HepG2 (cell line): Measurements from ENCODE around the gene TP53. TPM values are rescaled to one million over a fixed set of nuclear protein-coding genes. Genes with fewer than 3 reads are reported as not detected.

ENCODE experiments used
- AHR ChIP-seq: IDR thresholded peaks from 2 replicates; pipeline ENCODE4 v1.6.1; 2018; ENCODE audit warnings: missing genetic modification reagents, missing compliant biosample characterization
- BHLHE40 ChIP-seq: IDR thresholded peaks from 2 replicates; pipeline ENCODE4 v1.6.1; 2011; ENCODE audit warnings: low read length, improper control_type of control experiment
- CHD2 ChIP-seq: IDR thresholded peaks from 2 replicates; pipeline ENCODE4 v1.6.1; 2011; ENCODE audit warnings: low read depth, low read length, improper control_type of control experiment
- DMAP1 ChIP-seq: IDR thresholded peaks from 2 replicates; pipeline ENCODE4 v1.6.1; 2016
- HCFC1 ChIP-seq: fragments of 150-350 bp; IDR thresholded peaks from 2 replicates; pipeline ENCODE4 v1.6.1; 2014; ENCODE audit warnings: low read depth, low read length
- IRF2 ChIP-seq: IDR thresholded peaks from 2 replicates; pipeline ENCODE4 v1.6.1; 2018; ENCODE audit warnings: missing genetic modification reagents, missing compliant biosample characterization
- KAT8 ChIP-seq: IDR thresholded peaks from 2 replicates; pipeline ENCODE4 v1.6.1; 2016; ENCODE audit warnings: missing genetic modification reagents, missing compliant biosample characterization
- KDM2A ChIP-seq: sonication (generic); formaldehyde crosslinking; IDR thresholded peaks from 2 replicates; pipeline ENCODE4 v1.4.0; 2020; ENCODE audit warnings: low read depth, missing genetic modification reagents, borderline replicate concordance
- NFRKB ChIP-seq: fragments of 450-650 bp; IDR thresholded peaks from 2 replicates; pipeline ENCODE4 v1.6.1; 2017
- POLR2AphosphoS5 ChIP-seq: IDR thresholded peaks from 2 replicates; pipeline ENCODE4 v1.6.1; 2012; ENCODE audit warnings: low read depth, low read length
- SP1 ChIP-seq, 2 experiments: fragments of 450-650 bp in 1 of 2; sonication (generic) in 1 of 2; formaldehyde crosslinking in 1 of 2; IDR thresholded peaks; 2 replicates each; pipeline versions ENCODE4 v1.4.0 to v1.6.1; 2016 to 2020; ENCODE audit warnings: missing genetic modification reagents in 1 of 2
- ZBTB42 ChIP-seq: sonication (generic); formaldehyde crosslinking; IDR thresholded peaks from 2 replicates; pipeline ENCODE4 v1.5.0; 2020; ENCODE audit warnings: mild to moderate bottlenecking, missing genetic modification reagents
- ZC3H13 ChIP-seq: sonication (generic); formaldehyde crosslinking; IDR thresholded peaks from 2 replicates; pipeline ENCODE4 v1.8.1; 2023; ENCODE audit warnings: mild to moderate bottlenecking, missing genetic modification reagents, moderate library complexity
- ZNF160 ChIP-seq: sonication (generic); formaldehyde crosslinking; IDR thresholded peaks from 2 replicates; pipeline ENCODE4 v1.8.0; 2022; ENCODE audit warnings: mild to moderate bottlenecking, inconsistent platforms, missing genetic modification reagents
- ZNF589 ChIP-seq: sonication (generic); formaldehyde crosslinking; conservative IDR thresholded peaks from 2 replicates; pipeline ENCODE4 v1.8.0; 2022; ENCODE audit warnings: mild to moderate bottlenecking, moderate library complexity, missing genetic modification reagents
- polyA plus RNA-seq, 8 experiments: library from polyadenylated mRNA; depleted of rRNA in 3 of 8; stranded (reverse) in 7 of 8; unstranded in 1 of 8; fragments of >200 nt; fragmentation: Illumina TruSeq in 4 of 8; extraction: Trizol in 4 of 8; gene quantifications; 2 replicates each; pipeline versions ENCODE4 v1.2.1 to v1.2.3, GENCODE V29; 2011 to 2016; ENCODE audit warnings: low read depth in 4 of 8, missing spikeins in 1 of 8, mixed read lengths in 1 of 8; ENCODE audit not compliant: insufficient read depth in 1 of 8
- total RNA-seq, 5 experiments: library from RNA; depleted of rRNA; stranded (reverse); fragments of >200 nt; fragmentation: Illumina TruSeq; extraction: Trizol; gene quantifications; 2 replicates each; pipeline ENCODE4 v1.2.3, GENCODE V29; 2016; ENCODE audit warnings: low read depth in 1 of 5
- TF ChIP-seq, protein P1 (sequence below): IDR thresholded peaks from 2 replicates; pipeline ENCODE4 v1.6.1; 2016; ENCODE audit warnings: low read depth, missing genetic modification reagents, missing compliant biosample characterization
- TF ChIP-seq, protein P2 (sequence below): sonication (generic); formaldehyde crosslinking; IDR thresholded peaks from 2 replicates; pipeline ENCODE4 v1.5.0; 2020; ENCODE audit warnings: mild to moderate bottlenecking, missing genetic modification reagents, borderline replicate concordance
- TF ChIP-seq, protein P3 (sequence below): sonication (generic); formaldehyde crosslinking; IDR thresholded peaks from 2 replicates; pipeline ENCODE4 v1.5.0; 2020; ENCODE audit warnings: missing genetic modification reagents

TP53 gene
- total and polyA plus RNA-seq, 2 of the 13 experiments (the other 11 are each of a cell fraction or from before 2014, with no cell fraction given) = 17.1 to 29.9 TPM

DNA sequence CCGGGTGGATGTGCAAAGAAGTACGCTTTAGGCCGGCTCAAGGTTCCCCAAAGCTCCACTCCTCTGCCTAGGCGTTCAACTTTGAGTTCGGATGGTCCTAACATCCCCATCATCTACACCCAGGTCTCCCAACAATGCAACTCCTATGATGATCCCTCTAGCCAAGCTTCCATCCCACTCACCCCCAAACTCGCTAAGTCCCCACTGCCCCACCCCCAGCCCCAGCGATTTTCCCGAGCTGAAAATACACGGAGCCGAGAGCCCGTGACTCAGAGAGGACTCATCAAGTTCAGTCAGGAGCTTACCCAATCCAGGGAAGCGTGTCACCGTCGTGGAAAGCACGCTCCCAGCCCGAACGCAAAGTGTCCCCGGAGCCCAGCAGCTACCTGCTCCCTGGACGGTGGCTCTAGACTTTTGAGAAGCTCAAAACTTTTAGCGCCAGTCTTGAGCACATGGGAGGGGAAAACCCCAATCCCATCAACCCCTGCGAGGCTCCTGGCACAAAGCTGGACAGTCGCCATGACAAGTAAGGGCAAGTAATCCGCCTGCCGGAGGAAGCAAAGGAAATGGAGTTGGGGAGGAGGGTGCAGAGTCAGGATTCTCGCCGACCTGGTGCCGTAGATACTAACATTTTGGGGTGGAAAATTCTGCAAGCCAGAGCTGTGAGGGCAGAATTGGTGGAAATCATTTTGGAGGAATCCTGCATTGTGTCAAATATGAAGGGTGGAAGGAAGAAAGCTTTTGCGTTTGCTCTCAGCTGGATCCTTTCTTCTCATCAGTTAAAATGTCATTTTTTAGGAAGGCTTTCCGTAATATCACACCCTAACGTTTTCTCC is at the start of gene TP53 (continued):
- TF ChIP-seq, protein P1, sequence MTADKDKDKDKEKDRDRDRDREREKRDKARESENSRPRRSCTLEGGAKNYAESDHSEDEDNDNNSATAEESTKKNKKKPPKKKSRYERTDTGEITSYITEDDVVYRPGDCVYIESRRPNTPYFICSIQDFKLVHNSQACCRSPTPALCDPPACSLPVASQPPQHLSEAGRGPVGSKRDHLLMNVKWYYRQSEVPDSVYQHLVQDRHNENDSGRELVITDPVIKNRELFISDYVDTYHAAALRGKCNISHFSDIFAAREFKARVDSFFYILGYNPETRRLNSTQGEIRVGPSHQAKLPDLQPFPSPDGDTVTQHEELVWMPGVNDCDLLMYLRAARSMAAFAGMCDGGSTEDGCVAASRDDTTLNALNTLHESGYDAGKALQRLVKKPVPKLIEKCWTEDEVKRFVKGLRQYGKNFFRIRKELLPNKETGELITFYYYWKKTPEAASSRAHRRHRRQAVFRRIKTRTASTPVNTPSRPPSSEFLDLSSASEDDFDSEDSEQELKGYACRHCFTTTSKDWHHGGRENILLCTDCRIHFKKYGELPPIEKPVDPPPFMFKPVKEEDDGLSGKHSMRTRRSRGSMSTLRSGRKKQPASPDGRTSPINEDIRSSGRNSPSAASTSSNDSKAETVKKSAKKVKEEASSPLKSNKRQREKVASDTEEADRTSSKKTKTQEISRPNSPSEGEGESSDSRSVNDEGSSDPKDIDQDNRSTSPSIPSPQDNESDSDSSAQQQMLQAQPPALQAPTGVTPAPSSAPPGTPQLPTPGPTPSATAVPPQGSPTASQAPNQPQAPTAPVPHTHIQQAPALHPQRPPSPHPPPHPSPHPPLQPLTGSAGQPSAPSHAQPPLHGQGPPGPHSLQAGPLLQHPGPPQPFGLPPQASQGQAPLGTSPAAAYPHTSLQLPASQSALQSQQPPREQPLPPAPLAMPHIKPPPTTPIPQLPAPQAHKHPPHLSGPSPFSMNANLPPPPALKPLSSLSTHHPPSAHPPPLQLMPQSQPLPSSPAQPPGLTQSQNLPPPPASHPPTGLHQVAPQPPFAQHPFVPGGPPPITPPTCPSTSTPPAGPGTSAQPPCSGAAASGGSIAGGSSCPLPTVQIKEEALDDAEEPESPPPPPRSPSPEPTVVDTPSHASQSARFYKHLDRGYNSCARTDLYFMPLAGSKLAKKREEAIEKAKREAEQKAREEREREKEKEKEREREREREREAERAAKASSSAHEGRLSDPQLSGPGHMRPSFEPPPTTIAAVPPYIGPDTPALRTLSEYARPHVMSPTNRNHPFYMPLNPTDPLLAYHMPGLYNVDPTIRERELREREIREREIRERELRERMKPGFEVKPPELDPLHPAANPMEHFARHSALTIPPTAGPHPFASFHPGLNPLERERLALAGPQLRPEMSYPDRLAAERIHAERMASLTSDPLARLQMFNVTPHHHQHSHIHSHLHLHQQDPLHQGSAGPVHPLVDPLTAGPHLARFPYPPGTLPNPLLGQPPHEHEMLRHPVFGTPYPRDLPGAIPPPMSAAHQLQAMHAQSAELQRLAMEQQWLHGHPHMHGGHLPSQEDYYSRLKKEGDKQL (CRISPR knock-in tag) = no peak
- TF ChIP-seq KDM2A (CRISPR knock-in tag) (peak; percentile 55; the same call in 1 of the 2 replicates), IRF2 (CRISPR knock-in tag) (peak; percentile 87), SP1 (IDR thresholded peaks at IDR 0.05) (no peak), SP1 (CRISPR knock-in tag; IDR thresholded peaks at IDR 0.05) (0 out of 2 replicates have a peak, but pooled peaks have one; percentile 44), POLR2AphosphoS5 (peak; percentile 96), HCFC1 (peak; percentile 83), AHR (CRISPR knock-in tag) (peak; percentile 72; the same call in 1 of the 2 replicates), ZC3H13 (CRISPR knock-in tag) (peak; percentile 62; the same call in 1 of the 2 replicates), KAT8 (CRISPR knock-in tag) (peak; percentile 70), ZNF160 (0 out of 2 replicates have a peak, but pooled peaks have one; percentile 2), ZNF589 (0 out of 2 replicates have a peak, but pooled peaks have one; percentile 45), CHD2 (peak; percentile 29; the same call in 1 of the 2 replicates), NFRKB (peak; percentile 48; the same call in 1 of the 2 replicates), BHLHE40 (0 out of 2 replicates have a peak, but pooled peaks have one; percentile 10), DMAP1 (CRISPR knock-in tag) (peak; percentile 76; the same call in 1 of the 2 replicates), ZBTB42 (no peak)
- TF ChIP-seq, protein P2, sequence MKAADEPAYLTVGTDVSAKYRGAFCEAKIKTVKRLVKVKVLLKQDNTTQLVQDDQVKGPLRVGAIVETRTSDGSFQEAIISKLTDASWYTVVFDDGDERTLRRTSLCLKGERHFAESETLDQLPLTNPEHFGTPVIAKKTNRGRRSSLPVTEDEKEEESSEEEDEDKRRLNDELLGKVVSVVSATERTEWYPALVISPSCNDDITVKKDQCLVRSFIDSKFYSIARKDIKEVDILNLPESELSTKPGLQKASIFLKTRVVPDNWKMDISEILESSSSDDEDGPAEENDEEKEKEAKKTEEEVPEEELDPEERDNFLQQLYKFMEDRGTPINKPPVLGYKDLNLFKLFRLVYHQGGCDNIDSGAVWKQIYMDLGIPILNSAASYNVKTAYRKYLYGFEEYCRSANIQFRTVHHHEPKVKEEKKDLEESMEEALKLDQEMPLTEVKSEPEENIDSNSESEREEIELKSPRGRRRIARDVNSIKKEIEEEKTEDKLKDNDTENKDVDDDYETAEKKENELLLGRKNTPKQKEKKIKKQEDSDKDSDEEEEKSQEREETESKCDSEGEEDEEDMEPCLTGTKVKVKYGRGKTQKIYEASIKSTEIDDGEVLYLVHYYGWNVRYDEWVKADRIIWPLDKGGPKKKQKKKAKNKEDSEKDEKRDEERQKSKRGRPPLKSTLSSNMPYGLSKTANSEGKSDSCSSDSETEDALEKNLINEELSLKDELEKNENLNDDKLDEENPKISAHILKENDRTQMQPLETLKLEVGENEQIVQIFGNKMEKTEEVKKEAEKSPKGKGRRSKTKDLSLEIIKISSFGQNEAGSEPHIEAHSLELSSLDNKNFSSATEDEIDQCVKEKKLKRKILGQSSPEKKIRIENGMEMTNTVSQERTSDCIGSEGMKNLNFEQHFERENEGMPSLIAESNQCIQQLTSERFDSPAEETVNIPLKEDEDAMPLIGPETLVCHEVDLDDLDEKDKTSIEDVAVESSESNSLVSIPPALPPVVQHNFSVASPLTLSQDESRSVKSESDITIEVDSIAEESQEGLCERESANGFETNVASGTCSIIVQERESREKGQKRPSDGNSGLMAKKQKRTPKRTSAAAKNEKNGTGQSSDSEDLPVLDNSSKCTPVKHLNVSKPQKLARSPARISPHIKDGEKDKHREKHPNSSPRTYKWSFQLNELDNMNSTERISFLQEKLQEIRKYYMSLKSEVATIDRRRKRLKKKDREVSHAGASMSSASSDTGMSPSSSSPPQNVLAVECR (CRISPR knock-in tag) = peak; percentile 57; the same call in 1 of the 2 replicates
- TF ChIP-seq, protein P3, sequence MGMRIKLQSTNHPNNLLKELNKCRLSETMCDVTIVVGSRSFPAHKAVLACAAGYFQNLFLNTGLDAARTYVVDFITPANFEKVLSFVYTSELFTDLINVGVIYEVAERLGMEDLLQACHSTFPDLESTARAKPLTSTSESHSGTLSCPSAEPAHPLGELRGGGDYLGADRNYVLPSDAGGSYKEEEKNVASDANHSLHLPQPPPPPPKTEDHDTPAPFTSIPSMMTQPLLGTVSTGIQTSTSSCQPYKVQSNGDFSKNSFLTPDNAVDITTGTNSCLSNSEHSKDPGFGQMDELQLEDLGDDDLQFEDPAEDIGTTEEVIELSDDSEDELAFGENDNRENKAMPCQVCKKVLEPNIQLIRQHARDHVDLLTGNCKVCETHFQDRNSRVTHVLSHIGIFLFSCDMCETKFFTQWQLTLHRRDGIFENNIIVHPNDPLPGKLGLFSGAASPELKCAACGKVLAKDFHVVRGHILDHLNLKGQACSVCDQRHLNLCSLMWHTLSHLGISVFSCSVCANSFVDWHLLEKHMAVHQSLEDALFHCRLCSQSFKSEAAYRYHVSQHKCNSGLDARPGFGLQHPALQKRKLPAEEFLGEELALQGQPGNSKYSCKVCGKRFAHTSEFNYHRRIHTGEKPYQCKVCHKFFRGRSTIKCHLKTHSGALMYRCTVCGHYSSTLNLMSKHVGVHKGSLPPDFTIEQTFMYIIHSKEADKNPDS (CRISPR knock-in tag) = 0 out of 2 replicates have a peak, but pooled peaks have one; percentile 21
